Ascending aorta (tissue), 2 donors: ENCODE measurements around the gene ETV6. TPM values are rescaled to one million over a fixed set of nuclear protein-coding genes. Genes with fewer than 3 reads are reported as not detected.
A peak's percentile ranks its signal among the peaks of the same experiment; 100 is the strongest.

ENCODE experiments used
- DNase-seq, 2 donors: peaks; one replicate each; pipeline ENCODE4 v3.0.0-alpha.2; 2019; ENCODE audit warnings: low spot score in 2 of 2
- H3K27ac ChIP-seq, 2 donors: fragments of 200-600 bp; sonication (generic); one replicate each; pipeline ENCODE4 v1.5.1; 2016 to 2017; ENCODE audit warnings: mild to moderate bottlenecking in 1 of 2
- H3K27me3 ChIP-seq: fragments of 200-600 bp; sonication (generic); one replicate; pipeline ENCODE4 v1.5.1; 2017
- H3K36me3 ChIP-seq, 2 donors: fragments of 200-600 bp; sonication (generic); one replicate each; pipeline ENCODE4 v1.5.1; 2016
- H3K4me1 ChIP-seq, 2 donors: fragments of 200-600 bp; sonication (generic); one replicate each; pipeline ENCODE4 v1.5.1; 2016 to 2017; ENCODE audit warnings: mild to moderate bottlenecking in 1 of 2
- H3K4me3 ChIP-seq, 2 donors: fragments of 200-600 bp; sonication (generic); one replicate each; pipeline ENCODE4 v1.5.1; 2016 to 2017; ENCODE audit warnings: mild to moderate bottlenecking in 1 of 2
- H3K9me3 ChIP-seq, 2 donors: fragments of 200-600 bp; sonication (generic); one replicate each; pipeline ENCODE4 v1.5.1; 2016
- intact Hi-C: fragments of 100-400 bp; cut with DNase I; formaldehyde crosslinking; loops from one replicate; pipeline ENCODE4 v1.15.1; 2023
- total RNA-seq: library from RNA; depleted of rRNA; stranded (reverse); fragments of >200 nt; gene quantifications from one replicate; pipeline ENCODE4 v1.1.0, GENCODE V29; 2016
- TF ChIP-seq, protein P1 (sequence below), 3 experiments: fragments of 200-600 bp in 2 of 3; fragments of 450-650 bp in 1 of 3; sonication (generic) in 2 of 3; IDR thresholded peaks; one replicate each; pipeline ENCODE4 v1.5.1; 2016 to 2019; ENCODE audit warnings: antibody characterized with exemption in 3 of 3, mild to moderate bottlenecking in 1 of 3, moderate library complexity in 1 of 3

ETV6 gene
- total RNA-seq, 1 donor from 2014 or later: 21.6 TPM

DNA sequence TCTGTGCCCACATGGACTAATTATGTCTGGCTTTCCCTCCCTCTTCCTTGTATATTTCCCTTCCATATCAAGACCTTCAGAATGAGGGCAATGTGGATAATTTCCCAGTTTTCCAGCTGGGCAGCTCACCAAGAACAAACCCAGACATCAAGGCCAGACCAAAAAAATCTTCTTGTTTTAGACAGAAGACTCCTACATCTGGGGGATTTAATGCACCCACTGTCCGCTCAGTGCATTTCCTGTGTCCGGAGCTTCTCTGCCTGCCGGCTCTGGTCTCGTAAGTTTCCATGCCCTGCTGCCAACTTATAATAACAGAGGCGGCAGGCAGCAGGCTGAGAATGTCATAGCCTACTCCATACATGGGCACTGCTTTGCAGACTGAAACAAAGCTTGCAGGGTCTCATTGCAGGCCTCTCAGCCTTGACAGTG, 214.0 kb downstream of the ETV6 start:
- DNase-seq: peak in 1 of 2 donors; percentile 84
- intact Hi-C loops: loop anchor here (5.0 to 10.0 kb wide), 2 partner anchors 66 to 109 kb away; no protein-coding TSS in a partner anchor

GRCh38 chr12:11863988-11864387, 214.5 kb downstream of the ETV6 start:
- DNase-seq: no peak
- Histone ChIP-seq H3K4me3 (peak overlapping the region; percentile 11 to 21), H3K9me3 (peaks cover 0 to 13% of the 10 kb centered on the region in 2 donors)

More for the DNA sequence above, 214.0 kb downstream of the ETV6 start:
- Histone ChIP-seq H3K9me3 (peaks cover 0 to 13% of the 10 kb centered on the region in 2 donors), H3K4me1 (peaks cover 13 to 29% of the 10 kb centered on the region in 2 donors), H3K27me3 (no peaks in the 10 kb centered on the region), H3K4me3 (peak overlapping the region; percentile 11 to 24), H3K36me3 (peaks cover 6 to 29% of the 10 kb centered on the region in 2 donors), H3K27ac (peak overlapping the region; percentile 86 to 94)
- TF ChIP-seq, protein P1, sequence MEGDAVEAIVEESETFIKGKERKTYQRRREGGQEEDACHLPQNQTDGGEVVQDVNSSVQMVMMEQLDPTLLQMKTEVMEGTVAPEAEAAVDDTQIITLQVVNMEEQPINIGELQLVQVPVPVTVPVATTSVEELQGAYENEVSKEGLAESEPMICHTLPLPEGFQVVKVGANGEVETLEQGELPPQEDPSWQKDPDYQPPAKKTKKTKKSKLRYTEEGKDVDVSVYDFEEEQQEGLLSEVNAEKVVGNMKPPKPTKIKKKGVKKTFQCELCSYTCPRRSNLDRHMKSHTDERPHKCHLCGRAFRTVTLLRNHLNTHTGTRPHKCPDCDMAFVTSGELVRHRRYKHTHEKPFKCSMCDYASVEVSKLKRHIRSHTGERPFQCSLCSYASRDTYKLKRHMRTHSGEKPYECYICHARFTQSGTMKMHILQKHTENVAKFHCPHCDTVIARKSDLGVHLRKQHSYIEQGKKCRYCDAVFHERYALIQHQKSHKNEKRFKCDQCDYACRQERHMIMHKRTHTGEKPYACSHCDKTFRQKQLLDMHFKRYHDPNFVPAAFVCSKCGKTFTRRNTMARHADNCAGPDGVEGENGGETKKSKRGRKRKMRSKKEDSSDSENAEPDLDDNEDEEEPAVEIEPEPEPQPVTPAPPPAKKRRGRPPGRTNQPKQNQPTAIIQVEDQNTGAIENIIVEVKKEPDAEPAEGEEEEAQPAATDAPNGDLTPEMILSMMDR (IDR thresholded peaks at IDR 0.05): no peak

GRCh38 chr12:11865824-11866223, 216.3 kb downstream of the ETV6 start:
- H3K27me3 ChIP-seq: no peaks in the 10 kb centered on the region
- peaks cover 0 to 13% of the 10 kb centered on the region in 2 donors for H3K9me3 ChIP-seq
- no peak overlapping the region for H3K4me3 ChIP-seq
- no peak for DNase-seq
- intact Hi-C loops: loop anchor here (10.0 kb wide), 1 partner anchor 111 kb away; no protein-coding TSS in a partner anchor
- TF ChIP-seq, protein P1 (IDR thresholded peaks at IDR 0.05): no peak
- peaks cover 13 to 29% of the 10 kb centered on the region in 2 donors for H3K4me1 ChIP-seq
- H3K36me3 ChIP-seq: peaks cover 23 to 39% of the 10 kb centered on the region in 2 donors
- no peak overlapping the region for H3K27ac ChIP-seq

More at GRCh38 chr12:11863988-11864387, 214.5 kb downstream of the ETV6 start:
- TF ChIP-seq, protein P1 (IDR thresholded peaks at IDR 0.05): no peak
- H3K4me1 ChIP-seq: peaks cover 13 to 29% of the 10 kb centered on the region in 2 donors
- no peaks in the 10 kb centered on the region for H3K27me3 ChIP-seq
- intact Hi-C loops: loop anchor here (5.0 to 10.0 kb wide), 2 partner anchors 67 to 109 kb away; no protein-coding TSS in a partner anchor
- H3K27ac ChIP-seq: peak overlapping the region; percentile 86 to 94
- H3K36me3 ChIP-seq: peaks cover 4 to 32% of the 10 kb centered on the region in 2 donors

DNA sequence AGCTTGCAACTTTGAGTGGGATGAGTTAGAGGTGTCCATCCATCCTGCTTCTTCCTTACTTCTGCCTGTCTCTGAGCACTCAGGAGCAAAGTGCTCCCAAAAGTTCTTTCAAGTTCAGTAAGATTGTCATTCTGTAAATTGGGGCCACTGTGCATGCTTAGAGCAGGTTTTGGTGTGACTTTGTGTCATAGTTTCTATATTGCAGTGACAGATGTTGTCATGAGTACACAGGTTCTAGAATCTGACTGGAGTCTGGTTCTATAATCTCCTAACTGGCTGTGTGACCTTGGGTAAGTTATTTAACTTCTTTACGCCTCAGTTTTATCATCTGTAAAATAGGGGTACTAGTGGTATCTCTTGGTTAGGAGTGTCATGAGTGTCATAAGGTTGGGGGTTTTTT, 218.6 kb downstream of the ETV6 start:
- Histone ChIP-seq H3K9me3 (peaks cover 0 to 13% of the 10 kb centered on the region in 2 donors), H3K4me1 (peaks cover 6 to 17% of the 10 kb centered on the region in 2 donors), H3K4me3 (no peak overlapping the region), H3K36me3 (peaks cover 34 to 52% of the 10 kb centered on the region in 2 donors), H3K27ac (peak overlapping the region; percentile 15 to 34), H3K27me3 (no peaks in the 10 kb centered on the region)
- intact Hi-C loops: loop anchor here (10.0 kb wide), 1 partner anchor 113 kb away; no protein-coding TSS in a partner anchor
- no peak for DNase-seq
- TF ChIP-seq, protein P1 (IDR thresholded peaks at IDR 0.05): no peak

DNA sequence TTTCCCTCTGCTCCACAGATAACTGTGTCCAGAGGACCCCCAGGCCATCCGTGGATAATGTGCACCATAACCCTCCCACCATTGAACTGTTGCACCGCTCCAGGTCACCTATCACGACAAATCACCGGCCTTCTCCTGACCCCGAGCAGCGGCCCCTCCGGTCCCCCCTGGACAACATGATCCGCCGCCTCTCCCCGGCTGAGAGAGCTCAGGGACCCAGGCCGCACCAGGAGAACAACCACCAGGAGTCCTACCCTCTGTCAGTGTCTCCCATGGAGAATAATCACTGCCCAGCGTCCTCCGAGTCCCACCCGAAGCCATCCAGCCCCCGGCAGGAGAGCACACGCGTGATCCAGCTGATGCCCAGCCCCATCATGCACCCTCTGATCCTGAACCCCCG, 219.9 kb downstream of the ETV6 start:
- Histone ChIP-seq H3K4me1 (peaks cover 0 to 5% of the 10 kb centered on the region in 2 donors), H3K9me3 (peaks cover 0 to 13% of the 10 kb centered on the region in 2 donors), H3K36me3 (peaks cover 34 to 55% of the 10 kb centered on the region in 2 donors), H3K27ac (no peak overlapping the region), H3K27me3 (no peaks in the 10 kb centered on the region), H3K4me3 (no peak overlapping the region)
- DNase-seq: no peak
- intact Hi-C loops: loop anchor here (10.0 kb wide), 1 partner anchor 115 kb away; no protein-coding TSS in a partner anchor
- TF ChIP-seq, protein P1 (IDR thresholded peaks at IDR 0.05): no peak
